ENCODE data around the gene FZD8. TPM values are rescaled to one million over a fixed set of nuclear protein-coding genes. Genes with fewer than 3 reads are reported as not detected.
"Not testable (repeated sequence)": the region's sequence is repeated elsewhere in the genome, so short reads cannot be mapped to it uniquely, and the experiment has no call there.

The FZD8 gene
- 11.0 TPM for polyA plus RNA-seq (2013, experiment 1 of 4)
- 9.7 TPM for polyA plus RNA-seq (2013, experiment 2 of 4)
- polyA plus RNA-seq (2013, experiment 3 of 4) = 9.9 TPM
- polyA plus RNA-seq (2013, experiment 4 of 4) = 10.5 TPM

GRCh38 chr10:35642035-35642792 lies at the start of gene FZD8:
Gene FZD8, minus strand, starts transcription at chr10:35642296. Its CDS starts 867 bp downstream, at chr10:35641429.
- peaks cover 11% of the 10 kb centered on the region for H3K4me1 ChIP-seq (ENCODE audit: control insufficient read depth, insufficient read depth, low read length)
- no peaks in the 10 kb centered on the region for H3K9me3 ChIP-seq (ENCODE audit: control insufficient read depth, low read length)
- H3K4me3 ChIP-seq (ENCODE audit: insufficient read depth, low read depth, low read length) = peak within 1 kb of the TSS; percentile 75
- WGBS, 2 experiments = 0% methylated on average over 80 of the region's 80 CpGs
- H3K27ac ChIP-seq (ENCODE audit: insufficient read depth, low read depth, low read length, poor library complexity, severe bottlenecking) = peak within 1 kb of the TSS; percentile 32
- H3K27me3 ChIP-seq (ENCODE audit: control insufficient read depth, insufficient read depth, low read length, poor library complexity, severe bottlenecking) = peaks cover 51% of the 10 kb centered on the region
- H3K36me3 ChIP-seq (ENCODE audit: control insufficient read depth, insufficient read depth, low read length) = no peaks in the 10 kb centered on the region

GRCh38 chr10:35691522-35692236 lies 49.6 kb upstream of the FZD8 start:
- Histone ChIP-seq H3K27ac (ENCODE audit: insufficient read depth, low read depth, low read length, poor library complexity, severe bottlenecking) (no peak overlapping the region), H3K4me1 (ENCODE audit: control insufficient read depth, insufficient read depth, low read length) (peaks cover 8% of the 10 kb centered on the region)
- 37 to 40% methylated on average over 12 of the region's 12 CpGs for WGBS, 2 experiments

GRCh38 chr10:35690534-35690933 lies 48.4 kb upstream of the FZD8 start:
- Histone ChIP-seq H3K9me3 (ENCODE audit: control insufficient read depth, low read length) (no peaks in the 10 kb centered on the region), H3K27ac (ENCODE audit: insufficient read depth, low read depth, low read length, poor library complexity, severe bottlenecking) (no peak overlapping the region), H3K4me3 (ENCODE audit: insufficient read depth, low read depth, low read length) (no peak overlapping the region), H3K27me3 (ENCODE audit: control insufficient read depth, insufficient read depth, low read length, poor library complexity, severe bottlenecking) (peaks cover 23% of the 10 kb centered on the region), H3K4me1 (ENCODE audit: control insufficient read depth, insufficient read depth, low read length) (peaks cover 8% of the 10 kb centered on the region), H3K36me3 (ENCODE audit: control insufficient read depth, insufficient read depth, low read length) (no peaks in the 10 kb centered on the region)
- WGBS, 2 experiments = 93 to 96% methylated on average over 5 of the region's 5 CpGs

More at GRCh38 chr10:35691522-35692236, 49.6 kb upstream of the FZD8 start:
- no peaks in the 10 kb centered on the region for H3K9me3 ChIP-seq (ENCODE audit: control insufficient read depth, low read length)
- H3K36me3 ChIP-seq (ENCODE audit: control insufficient read depth, insufficient read depth, low read length) = no peaks in the 10 kb centered on the region
- no peak overlapping the region for H3K4me3 ChIP-seq (ENCODE audit: insufficient read depth, low read depth, low read length)
- H3K27me3 ChIP-seq (ENCODE audit: control insufficient read depth, insufficient read depth, low read length, poor library complexity, severe bottlenecking) = peaks cover 23% of the 10 kb centered on the region

GRCh38 chr10:35685858-35686257 lies 43.8 kb upstream of the FZD8 start:
- H3K36me3 ChIP-seq (ENCODE audit: control insufficient read depth, insufficient read depth, low read length); H3K9me3 ChIP-seq (ENCODE audit: control insufficient read depth, low read length); H3K4me3 ChIP-seq (ENCODE audit: insufficient read depth, low read depth, low read length); H3K27me3 ChIP-seq (ENCODE audit: control insufficient read depth, insufficient read depth, low read length, poor library complexity, severe bottlenecking); H3K4me1 ChIP-seq (ENCODE audit: control insufficient read depth, insufficient read depth, low read length); H3K27ac ChIP-seq (ENCODE audit: insufficient read depth, low read depth, low read length, poor library complexity, severe bottlenecking): not testable (repeated sequence)
- WGBS, 2 experiments = 89 to 90% methylated on average over 3 of the region's 4 CpGs

- Histone ChIP-seq H3K27me3 (ENCODE audit: control insufficient read depth, insufficient read depth, low read length, poor library complexity, severe bottlenecking) (peaks cover under 1% of the 10 kb centered on the region), H3K9me3 (ENCODE audit: control insufficient read depth, low read length) (no peaks in the 10 kb centered on the region), H3K36me3 (ENCODE audit: control insufficient read depth, insufficient read depth, low read length) (no peaks in the 10 kb centered on the region), H3K4me3 (ENCODE audit: insufficient read depth, low read depth, low read length) (no peak overlapping the region), H3K27ac (ENCODE audit: insufficient read depth, low read depth, low read length, poor library complexity, severe bottlenecking) (no peak overlapping the region), H3K4me1 (ENCODE audit: control insufficient read depth, insufficient read depth, low read length) (no peaks in the 10 kb centered on the region)
- 96 to 100% methylated on average over 3 of the region's 3 CpGs for WGBS, 2 experiments
Measured at GRCh38 chr10:35685402-35685801, 43.3 kb upstream of the FZD8 start.

- Histone ChIP-seq H3K4me3 (ENCODE audit: insufficient read depth, low read depth, low read length) (no peak overlapping the region), H3K27ac (ENCODE audit: insufficient read depth, low read depth, low read length, poor library complexity, severe bottlenecking) (no peak overlapping the region), H3K9me3 (ENCODE audit: control insufficient read depth, low read length) (no peaks in the 10 kb centered on the region), H3K36me3 (ENCODE audit: control insufficient read depth, insufficient read depth, low read length) (no peaks in the 10 kb centered on the region), H3K27me3 (ENCODE audit: control insufficient read depth, insufficient read depth, low read length, poor library complexity, severe bottlenecking) (no peaks in the 10 kb centered on the region), H3K4me1 (ENCODE audit: control insufficient read depth, insufficient read depth, low read length) (no peaks in the 10 kb centered on the region)
- WGBS, 2 experiments = 87 to 89% methylated on average over 5 of the region's 5 CpGs
Measured at GRCh38 chr10:35684586-35684985, 42.5 kb upstream of the FZD8 start.

- Histone ChIP-seq H3K4me3 (ENCODE audit: insufficient read depth, low read depth, low read length) (no peak overlapping the region), H3K27me3 (ENCODE audit: control insufficient read depth, insufficient read depth, low read length, poor library complexity, severe bottlenecking) (no peaks in the 10 kb centered on the region), H3K36me3 (ENCODE audit: control insufficient read depth, insufficient read depth, low read length) (no peaks in the 10 kb centered on the region), H3K27ac (ENCODE audit: insufficient read depth, low read depth, low read length, poor library complexity, severe bottlenecking) (no peak overlapping the region), H3K4me1 (ENCODE audit: control insufficient read depth, insufficient read depth, low read length) (no peaks in the 10 kb centered on the region), H3K9me3 (ENCODE audit: control insufficient read depth, low read length) (no peaks in the 10 kb centered on the region)
- 91 to 94% methylated on average over 1 of the region's 1 CpG for WGBS, 2 experiments
Measured at GRCh38 chr10:35675846-35676245, 33.8 kb upstream of the FZD8 start.

- Histone ChIP-seq H3K4me1 (ENCODE audit: control insufficient read depth, insufficient read depth, low read length) (no peaks in the 10 kb centered on the region), H3K9me3 (ENCODE audit: control insufficient read depth, low read length) (no peaks in the 10 kb centered on the region), H3K4me3 (ENCODE audit: insufficient read depth, low read depth, low read length) (no peak overlapping the region), H3K27me3 (ENCODE audit: control insufficient read depth, insufficient read depth, low read length, poor library complexity, severe bottlenecking) (no peaks in the 10 kb centered on the region), H3K27ac (ENCODE audit: insufficient read depth, low read depth, low read length, poor library complexity, severe bottlenecking) (no peak overlapping the region), H3K36me3 (ENCODE audit: control insufficient read depth, insufficient read depth, low read length) (no peaks in the 10 kb centered on the region)
Measured at GRCh38 chr10:35674843-35675242, 32.7 kb upstream of the FZD8 start.

- 57 to 67% methylated on average over 13 of the region's 13 CpGs for WGBS, 2 experiments
- Histone ChIP-seq H3K27ac (ENCODE audit: insufficient read depth, low read depth, low read length, poor library complexity, severe bottlenecking) (no peak overlapping the region), H3K36me3 (ENCODE audit: control insufficient read depth, insufficient read depth, low read length) (no peaks in the 10 kb centered on the region), H3K27me3 (ENCODE audit: control insufficient read depth, insufficient read depth, low read length, poor library complexity, severe bottlenecking) (no peaks in the 10 kb centered on the region), H3K4me3 (ENCODE audit: insufficient read depth, low read depth, low read length) (no peak overlapping the region), H3K9me3 (ENCODE audit: control insufficient read depth, low read length) (no peaks in the 10 kb centered on the region), H3K4me1 (ENCODE audit: control insufficient read depth, insufficient read depth, low read length) (peaks cover 7% of the 10 kb centered on the region)
Measured at GRCh38 chr10:35668865-35669650, 27.0 kb upstream of the FZD8 start.

GRCh38 chr10:35667971-35668370 lies 25.9 kb upstream of the FZD8 start:
- H3K27ac ChIP-seq (ENCODE audit: insufficient read depth, low read depth, low read length, poor library complexity, severe bottlenecking) = no peak overlapping the region
- no peak overlapping the region for H3K4me3 ChIP-seq (ENCODE audit: insufficient read depth, low read depth, low read length)
- H3K36me3 ChIP-seq (ENCODE audit: control insufficient read depth, insufficient read depth, low read length) = no peaks in the 10 kb centered on the region
- 94 to 95% methylated on average over 9 of the region's 9 CpGs for WGBS, 2 experiments
- H3K9me3 ChIP-seq (ENCODE audit: control insufficient read depth, low read length) = no peaks in the 10 kb centered on the region
- H3K27me3 ChIP-seq (ENCODE audit: control insufficient read depth, insufficient read depth, low read length, poor library complexity, severe bottlenecking) = no peaks in the 10 kb centered on the region
- H3K4me1 ChIP-seq (ENCODE audit: control insufficient read depth, insufficient read depth, low read length) = peaks cover 7% of the 10 kb centered on the region
